Fibroblast of mammary gland (primary cell): Measurements from ENCODE around the gene CCDC178.

ENCODE experiments used
- DNase-seq: peaks from one replicate; pipeline ENCODE4 v3.0.0-alpha.2; 2010; ENCODE audit warnings: low read depth
- H3K4me3 ChIP-seq: 2 replicates; pipeline ENCODE4 v1.5.1; 2011; ENCODE audit warnings: low read depth, mild to moderate bottlenecking, low read length, moderate library complexity; ENCODE audit not compliant: control insufficient read depth
- CTCF ChIP-seq: conservative IDR thresholded peaks from 2 replicates; pipeline ENCODE4 v1.5.1; 2011; ENCODE audit warnings: low read depth, low read length, inconsistent platforms; ENCODE audit not compliant: control insufficient read depth, insufficient read depth

Gene CCDC178

GRCh38 chr18:33440060-33441043, at the start of gene CCDC178:
CCDC178 (minus strand) TSS chr18:33440721; CDS start chr18:33412088, 28,633 bp downstream.
- H3K4me3 ChIP-seq, result peak within 1 kb of the TSS; percentile 33
- TF ChIP-seq CTCF, result peak; percentile 54
- peak; percentile 67 for DNase-seq

- no peak for TF ChIP-seq CTCF
- H3K4me3 ChIP-seq, result no peak overlapping the region
Measured at GRCh38 chr18:33483908-33484307, 43.4 kb upstream of the CCDC178 start.

GRCh38 chr18:33472509-33472908, 32.0 kb upstream of the CCDC178 start:
- DNase-seq, result no peak
- H3K4me3 ChIP-seq, result no peak overlapping the region
- TF ChIP-seq CTCF, result no peak

More at GRCh38 chr18:33483908-33484307, 43.4 kb upstream of the CCDC178 start:
- no peak for DNase-seq

GRCh38 chr18:33470216-33470615, 29.7 kb upstream of the CCDC178 start:
- H3K4me3 ChIP-seq, result no peak overlapping the region
- DNase-seq, result peak; percentile 27
- no peak for TF ChIP-seq CTCF

GRCh38 chr18:33469699-33470098, 29.2 kb upstream of the CCDC178 start:
- no peak for TF ChIP-seq CTCF
- peak; percentile 1 for DNase-seq
- no peak overlapping the region for H3K4me3 ChIP-seq

GRCh38 chr18:33467531-33467930, 27.0 kb upstream of the CCDC178 start:
- TF ChIP-seq CTCF, result no peak
- H3K4me3 ChIP-seq, result no peak overlapping the region
- peak; percentile 4 for DNase-seq

GRCh38 chr18:33466822-33467221, 26.3 kb upstream of the CCDC178 start:
- H3K4me3 ChIP-seq, result no peak overlapping the region
- no peak for DNase-seq
- TF ChIP-seq CTCF, result no peak
